Stimulated activated CD4-positive, alpha-beta T cell treated with anti-CD3 and anti-CD28 coated beads, Interleukin-4, amount 100 ng/mL, for 4 hours (primary cell): ENCODE results near the gene ERO1A.

Experiments used
- DNase-seq, 2 experiments: peaks; one replicate each; pipeline ENCODE4 v3.0.0-alpha.2; 2020

ERO1A gene

GRCh38 chr14:52694761-52695480 lies 437 bp downstream of the ERO1A start:
- peak; percentile 32 to 57 for DNase-seq

- no peak for DNase-seq
Observed at GRCh38 chr14:52693532-52693931, 1.8 kb downstream of the ERO1A start.

- no peak for DNase-seq
Observed at GRCh38 chr14:52693036-52693435, 2.3 kb downstream of the ERO1A start.

GRCh38 chr14:52692248-52692962 lies 3.0 kb downstream of the ERO1A start:
- DNase-seq, result no peak

GRCh38 chr14:52690983-52691760 lies 4.2 kb downstream of the ERO1A start:
- no peak for DNase-seq

GRCh38 chr14:52686176-52686575 lies 9.2 kb downstream of the ERO1A start:
- DNase-seq, result no peak

- DNase-seq, result no peak
Observed at GRCh38 chr14:52683985-52684520, 11.3 kb downstream of the ERO1A start.

- DNase-seq, result no peak
Observed at GRCh38 chr14:52678591-52678990, 16.8 kb downstream of the ERO1A start.

GRCh38 chr14:52663850-52664249 lies 31.5 kb downstream of the ERO1A start:
- no peak for DNase-seq

GRCh38 chr14:52661314-52661713 lies 34.0 kb downstream of the ERO1A start:
- no peak for DNase-seq

GRCh38 chr14:52660832-52661231 lies 34.5 kb downstream of the ERO1A start:
- DNase-seq, result no peak

GRCh38 chr14:52660325-52660724 lies 35.0 kb downstream of the ERO1A start:
- no peak for DNase-seq

GRCh38 chr14:52656905-52657304 lies 38.5 kb downstream of the ERO1A start:
- no peak for DNase-seq

GRCh38 chr14:52650774-52651173 lies 44.6 kb downstream of the ERO1A start:
- DNase-seq, result no peak

GRCh38 chr14:52649511-52649910 lies 45.8 kb downstream of the ERO1A start:
- no peak for DNase-seq

- DNase-seq, result no peak
Observed at GRCh38 chr14:52641745-52642144, 53.6 kb downstream of the ERO1A start.

GRCh38 chr14:52640137-52640536 lies 55.2 kb downstream of the ERO1A start:
- no peak for DNase-seq

GRCh38 chr14:52619687-52620086 lies 75.7 kb downstream of the ERO1A start:
- DNase-seq, result no peak

- no peak for DNase-seq
Observed at GRCh38 chr14:52618602-52619001, 76.8 kb downstream of the ERO1A start.

GRCh38 chr14:52610187-52610586 lies 85.2 kb downstream of the ERO1A start:
- DNase-seq, result no peak

GRCh38 chr14:52609445-52610044 lies 85.8 kb downstream of the ERO1A start:
- DNase-seq, result no peak

GRCh38 chr14:52607061-52607460 lies 88.3 kb downstream of the ERO1A start:
- no peak for DNase-seq

- DNase-seq, result no peak
Observed at GRCh38 chr14:52602131-52602530, 93.2 kb downstream of the ERO1A start.
